ENCODE results near the gene ZMIZ2.

Gene ZMIZ2

GRCh38 chr7:44750921-44751571 lies 2.4 kb downstream of the ZMIZ2 start:
- TF ChIP-seq, protein P1, sequence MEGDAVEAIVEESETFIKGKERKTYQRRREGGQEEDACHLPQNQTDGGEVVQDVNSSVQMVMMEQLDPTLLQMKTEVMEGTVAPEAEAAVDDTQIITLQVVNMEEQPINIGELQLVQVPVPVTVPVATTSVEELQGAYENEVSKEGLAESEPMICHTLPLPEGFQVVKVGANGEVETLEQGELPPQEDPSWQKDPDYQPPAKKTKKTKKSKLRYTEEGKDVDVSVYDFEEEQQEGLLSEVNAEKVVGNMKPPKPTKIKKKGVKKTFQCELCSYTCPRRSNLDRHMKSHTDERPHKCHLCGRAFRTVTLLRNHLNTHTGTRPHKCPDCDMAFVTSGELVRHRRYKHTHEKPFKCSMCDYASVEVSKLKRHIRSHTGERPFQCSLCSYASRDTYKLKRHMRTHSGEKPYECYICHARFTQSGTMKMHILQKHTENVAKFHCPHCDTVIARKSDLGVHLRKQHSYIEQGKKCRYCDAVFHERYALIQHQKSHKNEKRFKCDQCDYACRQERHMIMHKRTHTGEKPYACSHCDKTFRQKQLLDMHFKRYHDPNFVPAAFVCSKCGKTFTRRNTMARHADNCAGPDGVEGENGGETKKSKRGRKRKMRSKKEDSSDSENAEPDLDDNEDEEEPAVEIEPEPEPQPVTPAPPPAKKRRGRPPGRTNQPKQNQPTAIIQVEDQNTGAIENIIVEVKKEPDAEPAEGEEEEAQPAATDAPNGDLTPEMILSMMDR (conservative IDR thresholded peaks at IDR 0.05; ENCODE audit: low read depth, low read length), result no peak
- no peak overlapping the region for H3K4me3 ChIP-seq (ENCODE audit: low read length)
- DNase-seq (ENCODE audit: low read depth), result no peak

DNA sequence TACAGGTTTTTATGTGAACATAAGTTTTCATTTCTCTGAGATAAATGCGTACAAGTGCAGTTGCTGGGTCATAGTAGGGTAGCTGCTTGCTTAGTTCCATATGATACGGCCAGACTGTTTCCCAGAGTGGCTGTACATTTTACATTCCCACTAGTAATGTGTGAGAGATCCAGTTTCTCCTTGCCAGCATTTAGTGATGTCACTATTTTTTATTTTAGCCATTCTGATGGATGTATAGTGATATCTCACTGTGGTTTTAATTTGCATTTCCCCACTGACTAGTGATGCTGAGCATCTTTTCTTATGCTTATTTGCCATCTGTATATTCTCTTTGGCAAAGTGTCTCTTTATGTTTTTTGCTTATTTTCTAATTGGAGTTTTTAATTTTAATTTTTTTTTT lies 4.2 kb downstream of the ZMIZ2 start:
- H3K4me3 ChIP-seq (ENCODE audit: low read length), result no peak overlapping the region
- no peak for DNase-seq (ENCODE audit: low read depth)
- TF ChIP-seq, protein P1 (conservative IDR thresholded peaks at IDR 0.05; ENCODE audit: low read depth, low read length), result no peak

GRCh38 chr7:44754802-44755697 lies 6.4 kb downstream of the ZMIZ2 start:
- DNase-seq (ENCODE audit: low read depth), result no peak
- no peak overlapping the region for H3K4me3 ChIP-seq (ENCODE audit: low read length)
- TF ChIP-seq, protein P1 (conservative IDR thresholded peaks at IDR 0.05; ENCODE audit: low read depth, low read length), result no peak

DNA sequence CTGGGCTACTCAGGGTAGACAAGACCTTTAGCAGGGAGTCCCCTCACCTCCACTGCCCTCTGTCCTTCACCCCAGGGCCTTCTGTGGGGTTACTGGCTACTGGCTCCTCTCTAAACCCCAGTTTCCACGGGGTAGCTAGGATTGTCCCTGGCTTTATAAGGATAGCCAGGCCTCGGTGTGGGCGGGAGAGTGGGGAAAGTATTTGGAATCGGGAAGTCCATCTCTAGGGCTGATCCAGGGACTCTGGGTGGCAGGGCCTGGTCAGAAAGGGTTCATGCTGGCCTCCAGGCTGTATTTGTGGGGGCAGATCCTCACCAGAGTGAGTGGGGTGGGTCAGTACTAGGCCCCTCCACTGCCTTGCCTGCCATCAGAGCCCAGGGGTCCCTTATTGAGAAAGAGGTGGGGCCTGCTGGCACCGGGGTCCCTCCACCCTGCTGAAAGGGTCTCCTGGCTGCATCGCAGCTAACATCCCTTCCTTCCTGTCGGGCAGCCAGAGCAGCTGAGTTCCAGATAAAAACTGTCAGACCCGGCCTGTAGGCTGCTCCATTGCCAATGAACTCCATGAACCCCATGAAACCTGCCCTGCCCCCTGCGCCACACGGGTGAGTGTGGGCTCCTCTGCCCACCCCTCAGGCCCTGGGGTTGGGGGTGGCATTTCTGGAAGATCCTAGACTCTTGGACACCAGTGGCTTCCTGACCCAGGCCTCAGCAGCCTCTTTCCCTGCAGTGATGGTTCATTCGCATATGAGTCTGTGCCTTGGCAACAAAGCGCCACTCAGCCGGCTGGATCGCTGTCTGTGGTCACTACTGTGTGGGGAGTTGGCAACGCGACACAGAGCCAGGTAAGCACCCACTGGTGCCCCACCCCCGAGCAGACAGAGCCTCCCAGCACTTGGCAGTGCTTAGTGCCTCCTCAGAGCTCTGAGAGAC lies 7.3 kb downstream of the ZMIZ2 start:
- no peak overlapping the region for H3K4me3 ChIP-seq (ENCODE audit: low read length)
- TF ChIP-seq, protein P1 (conservative IDR thresholded peaks at IDR 0.05; ENCODE audit: low read depth, low read length), result no peak
- no peak for DNase-seq (ENCODE audit: low read depth)

DNA sequence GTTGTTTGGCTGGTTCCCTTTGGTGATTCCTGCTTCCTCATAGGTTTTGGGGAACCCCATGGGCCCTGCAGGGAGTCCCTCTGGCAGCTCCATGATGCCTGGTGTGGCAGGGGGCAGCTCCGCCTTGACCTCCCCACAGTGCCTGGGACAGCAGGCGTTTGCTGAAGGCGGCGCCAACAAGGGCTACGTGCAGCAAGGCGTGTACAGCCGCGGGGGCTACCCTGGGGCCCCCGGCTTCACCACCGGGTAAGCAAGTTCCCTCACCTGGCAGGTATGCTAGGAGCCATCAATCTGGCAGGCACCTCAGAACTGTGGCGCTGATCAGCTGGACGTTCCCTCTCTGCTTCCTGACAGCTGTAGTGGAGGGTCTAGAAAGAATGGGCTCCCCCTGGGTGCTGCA lies 8.3 kb downstream of the ZMIZ2 start:
- TF ChIP-seq, protein P1 (conservative IDR thresholded peaks at IDR 0.05; ENCODE audit: low read depth, low read length), result no peak
- no peak for DNase-seq (ENCODE audit: low read depth)

DNA sequence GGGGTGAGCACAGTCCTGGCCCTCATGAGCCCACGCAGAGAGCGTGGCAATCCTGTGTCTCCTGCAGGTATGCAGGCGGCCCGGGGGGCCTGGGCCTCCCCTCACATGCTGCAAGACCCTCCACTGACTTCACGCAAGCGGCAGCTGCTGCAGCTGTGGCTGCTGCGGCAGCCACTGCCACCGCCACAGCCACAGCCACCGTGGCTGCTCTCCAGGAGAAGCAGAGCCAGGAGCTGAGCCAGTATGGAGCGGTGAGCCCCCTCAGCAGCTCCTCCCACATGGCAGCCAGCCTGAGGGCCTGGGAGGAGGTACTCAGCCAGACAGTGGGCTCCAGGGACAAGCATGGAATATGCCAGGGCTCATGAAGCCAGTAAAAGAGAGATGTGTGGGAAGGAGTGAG lies 8.7 kb downstream of the ZMIZ2 start:
- H3K4me3 ChIP-seq (ENCODE audit: low read length), result no peak overlapping the region
- TF ChIP-seq, protein P1 (conservative IDR thresholded peaks at IDR 0.05; ENCODE audit: low read depth, low read length), result no peak
- DNase-seq (ENCODE audit: low read depth), result no peak

More for the DNA sequence above, 8.3 kb downstream of the ZMIZ2 start:
- H3K4me3 ChIP-seq (ENCODE audit: low read length), result no peak overlapping the region

Measured in retinal pigment epithelial cell (primary cell).